ENCODE data around the gene SLC5A3. TPM values are rescaled to one million over a fixed set of nuclear protein-coding genes. Genes with fewer than 3 reads are reported as not detected.

Gene SLC5A3
- total RNA-seq, 1 donor from 2014 or later, result 7.6 TPM

DNA sequence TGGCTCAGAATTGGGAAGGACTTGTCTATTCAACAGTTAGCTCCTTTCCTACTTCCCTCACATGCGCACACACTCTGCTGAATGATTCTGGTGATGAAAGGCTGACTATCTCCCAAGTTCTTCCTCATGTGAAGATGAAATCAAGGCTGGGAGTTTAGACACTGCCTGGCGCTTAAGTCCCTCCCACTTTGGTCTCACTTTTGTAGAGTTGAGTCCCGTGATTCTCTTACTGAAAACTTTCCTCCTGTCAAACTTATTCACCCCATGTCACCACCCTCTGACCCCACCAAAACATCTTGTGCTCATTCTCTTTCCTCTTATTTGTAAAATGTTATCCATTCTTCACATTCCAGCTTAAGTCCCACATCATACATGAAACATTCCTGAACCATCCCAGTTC, 8.4 kb upstream of the SLC5A3 start:
- Mint-ChIP-seq H3K4me3 (ENCODE audit: unreplicated experiment) (no peak overlapping the region), H3K9me3 (ENCODE audit: unreplicated experiment) (no peaks in the 10 kb centered on the region), H3K4me1 (ENCODE audit: unreplicated experiment) (no peaks in the 10 kb centered on the region), H3K27me3 (ENCODE audit: unreplicated experiment) (no peaks in the 10 kb centered on the region), H3K36me3 (ENCODE audit: low read depth, unreplicated experiment) (no peaks in the 10 kb centered on the region), H3K27ac (ENCODE audit: unreplicated experiment) (no peak overlapping the region)
- no peak for TF ChIP-seq CTCF (IDR thresholded peaks at IDR 0.05; ENCODE audit: unreplicated experiment)
- DNase-seq (ENCODE audit: low spot score), result no peak

DNA sequence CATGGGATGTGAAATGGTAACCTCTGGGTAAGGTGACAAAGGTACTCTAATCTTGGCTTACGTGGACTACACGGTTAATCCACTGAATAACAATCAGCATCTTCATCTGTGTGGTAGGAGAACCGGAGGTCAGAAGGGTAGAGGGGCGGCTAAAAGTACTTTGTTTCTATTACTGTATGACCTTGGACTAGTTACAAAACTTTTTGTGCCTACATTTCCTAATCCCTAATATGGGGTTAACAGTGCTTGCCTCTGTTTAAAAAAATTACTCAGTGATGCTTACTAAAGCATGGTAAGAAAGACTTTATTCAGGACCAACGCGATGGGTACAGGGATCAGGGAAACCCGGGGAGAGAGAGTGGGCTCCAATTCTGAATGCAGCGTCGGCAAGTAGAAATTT, 1.7 kb upstream of the SLC5A3 start:
- peak overlapping the region; percentile 20 for H3K27ac Mint-ChIP-seq (ENCODE audit: unreplicated experiment)
- TF ChIP-seq CTCF (IDR thresholded peaks at IDR 0.05; ENCODE audit: unreplicated experiment), result no peak
- DNase-seq (ENCODE audit: low spot score), result no peak
- H3K4me1 Mint-ChIP-seq (ENCODE audit: unreplicated experiment), result peaks cover 19% of the 10 kb centered on the region
- H3K27me3 Mint-ChIP-seq (ENCODE audit: unreplicated experiment), result peaks cover 4% of the 10 kb centered on the region
- H3K36me3 Mint-ChIP-seq (ENCODE audit: low read depth, unreplicated experiment), result no peaks in the 10 kb centered on the region
- H3K4me3 Mint-ChIP-seq (ENCODE audit: unreplicated experiment), result peak overlapping the region; percentile 56
- H3K9me3 Mint-ChIP-seq (ENCODE audit: unreplicated experiment), result no peaks in the 10 kb centered on the region

- TF ChIP-seq CTCF (IDR thresholded peaks at IDR 0.05; ENCODE audit: unreplicated experiment), result no peak
- peaks cover 23% of the 10 kb centered on the region for H3K4me1 Mint-ChIP-seq (ENCODE audit: unreplicated experiment)
- peak overlapping the region; percentile 67 for H3K27ac Mint-ChIP-seq (ENCODE audit: unreplicated experiment)
- no peak for DNase-seq (ENCODE audit: low spot score)
- H3K4me3 Mint-ChIP-seq (ENCODE audit: unreplicated experiment), result peak overlapping the region; percentile 56
- H3K9me3 Mint-ChIP-seq (ENCODE audit: unreplicated experiment), result no peaks in the 10 kb centered on the region
- no peaks in the 10 kb centered on the region for H3K36me3 Mint-ChIP-seq (ENCODE audit: low read depth, unreplicated experiment)
- H3K27me3 Mint-ChIP-seq (ENCODE audit: unreplicated experiment), result peaks cover 4% of the 10 kb centered on the region
These were observed 990 bp upstream of the SLC5A3 start for GRCh38 chr21:34072145-34073031.

DNA sequence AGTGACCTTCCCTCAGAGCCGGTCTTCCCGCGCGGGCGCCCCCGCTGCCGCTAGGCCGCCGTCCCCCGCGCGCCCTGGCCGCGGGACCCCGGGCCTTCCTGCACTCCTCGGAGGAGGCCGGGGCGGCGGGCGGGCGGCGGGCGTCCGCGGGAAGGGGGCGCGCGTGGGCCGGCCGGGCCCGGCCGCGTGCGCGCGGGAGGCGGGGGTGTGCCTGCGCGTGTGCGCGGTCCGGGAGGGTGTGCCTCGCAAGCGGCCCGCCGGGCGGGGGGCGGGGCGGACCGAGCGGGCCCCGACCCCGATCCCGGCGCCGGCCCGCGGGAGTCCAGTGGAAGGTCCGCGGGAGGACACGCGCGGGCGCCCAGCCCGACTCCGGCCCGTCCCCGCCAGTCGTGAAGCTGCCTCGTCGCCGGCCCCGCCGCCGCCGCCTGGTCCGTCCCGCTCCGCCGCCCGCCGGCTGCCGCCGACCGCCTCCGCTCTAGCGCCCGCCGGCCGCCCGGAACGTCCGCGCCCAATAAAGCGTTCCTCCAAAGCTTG, 438 bp downstream of the SLC5A3 start:
- TF ChIP-seq CTCF (IDR thresholded peaks at IDR 0.05; ENCODE audit: unreplicated experiment), result no peak
- no peaks in the 10 kb centered on the region for H3K9me3 Mint-ChIP-seq (ENCODE audit: unreplicated experiment)
- H3K27me3 Mint-ChIP-seq (ENCODE audit: unreplicated experiment), result peaks cover 4% of the 10 kb centered on the region
- H3K36me3 Mint-ChIP-seq (ENCODE audit: low read depth, unreplicated experiment), result no peaks in the 10 kb centered on the region
- no peak overlapping the region for H3K27ac Mint-ChIP-seq (ENCODE audit: unreplicated experiment)
- peak; percentile 30 for DNase-seq (ENCODE audit: low spot score)
- peaks cover 23% of the 10 kb centered on the region for H3K4me1 Mint-ChIP-seq (ENCODE audit: unreplicated experiment)
- peak overlapping the region; percentile 98 for H3K4me3 Mint-ChIP-seq (ENCODE audit: unreplicated experiment)
